ENCODE measurements around the gene FAM167B. TPM values are rescaled to one million over a fixed set of nuclear protein-coding genes. Genes with fewer than 3 reads are reported as not detected.
A peak's percentile ranks its signal among the peaks of the same experiment; 100 is the strongest.

The FAM167B gene
- total and polyA plus RNA-seq, 2 donors (not counting 1 experiment from before 2014, with no cell fraction given) = 1.1 to 5.4 TPM

GRCh38 chr1:32242341-32242851, 4.6 kb upstream of the FAM167B start:
- POLR2A ChIA-PET = interaction anchor here (0.7 to 4.3 kb wide), 6 partner anchors 9 to 119 kb away, joined by 3 to 53 read pairs (median 11); partner anchors contain the start of genes HDAC1, LCK and MARCKSL1
- H3K36me3 ChIP-seq (replicated peaks in 1 of 2; ENCODE audit: control extremely low read depth in 1 of 2, control insufficient read depth in 1 of 2, extremely low read depth in 1 of 2, insufficient read depth in 2 of 2, low read length in 1 of 2) = no peaks in the 10 kb centered on the region
- no peaks in the 10 kb centered on the region for H4K20me1 ChIP-seq (ENCODE audit: control insufficient read depth, insufficient read depth, low read length, poor library complexity, severe bottlenecking)
- H3K4me3 Mint-ChIP-seq = peak overlapping the region; percentile 95
- peaks cover 29 to 47% of the 10 kb centered on the region in 2 donors for H3K4me1 ChIP-seq (ENCODE audit: control insufficient read depth in 2 of 2, insufficient read depth in 2 of 2, low read length in 2 of 2)
- peak overlapping the region; percentile 85 for H3K27ac Mint-ChIP-seq
- intact Hi-C loops (cut with micrococcal nuclease) = loop anchor here (5.0 kb wide), 1 partner anchor 35 kb away; the partner anchor contains the start of genes DCDC2B and IQCC
- H3K27me3 ChIP-seq (replicated peaks in 1 of 4; ENCODE audit: control extremely low read depth in 1 of 4, control insufficient read depth in 3 of 4, insufficient read depth in 4 of 4, low read length in 3 of 4) = no peaks in the 10 kb centered on the region
- no peak overlapping the region for H2AFZ ChIP-seq (ENCODE audit: insufficient read depth, low read depth, low read length, poor library complexity, severe bottlenecking)
- H3K79me2 ChIP-seq (ENCODE audit: control insufficient read depth, insufficient read depth, low read length) = no peaks in the 10 kb centered on the region
- no peaks in the 10 kb centered on the region for H3K27me3 Mint-ChIP-seq
- peaks cover 34% of the 10 kb centered on the region for H3K4me1 Mint-ChIP-seq
- 100% methylated on average over 1 of the region's 7 CpGs for WGBS (ENCODE audit: insufficient coverage)
- no peak overlapping the region for H3K4me3 ChIP-seq (ENCODE audit: control extremely low read depth in 1 of 5, extremely low read depth in 1 of 5, insufficient read depth in 1 of 5, low read depth in 2 of 5, low read length in 4 of 5)
- TF ChIP-seq EZH2 (IDR thresholded peaks at IDR 0.05; ENCODE audit: borderline replicate concordance, insufficient read depth, low read depth, low read length, poor library complexity, severe bottlenecking) (no peak), CTCF (IDR thresholded peaks at IDR 0.05) (no peak)
- H3K4me2 ChIP-seq (replicated peaks; ENCODE audit: low read depth, low read length, poor library complexity, severe bottlenecking) = peak overlapping the region; percentile 52
- ATAC-seq (ENCODE audit: low read depth) = no peak
- peak; percentile 47 for DNase-seq
- no peaks in the 10 kb centered on the region for H3K9me3 ChIP-seq (ENCODE audit: control extremely low read depth in 1 of 3, control insufficient read depth in 2 of 3, insufficient read depth in 1 of 3, low read length in 2 of 3)
- no peak overlapping the region for H3K27ac ChIP-seq (ENCODE audit: low read length in 2 of 2)
- H3K9me3 Mint-ChIP-seq (ENCODE audit: insufficient read depth) = no peaks in the 10 kb centered on the region
- no peak overlapping the region for H3K9ac ChIP-seq (ENCODE audit: low read length)
- CTCF ChIA-PET = interaction anchor here (0.9 to 6.2 kb wide), 10 partner anchors 10 to 93 kb away, joined by 3 to 118 read pairs (median 10); partner anchors contain the start of genes HDAC1 and MARCKSL1

DNA sequence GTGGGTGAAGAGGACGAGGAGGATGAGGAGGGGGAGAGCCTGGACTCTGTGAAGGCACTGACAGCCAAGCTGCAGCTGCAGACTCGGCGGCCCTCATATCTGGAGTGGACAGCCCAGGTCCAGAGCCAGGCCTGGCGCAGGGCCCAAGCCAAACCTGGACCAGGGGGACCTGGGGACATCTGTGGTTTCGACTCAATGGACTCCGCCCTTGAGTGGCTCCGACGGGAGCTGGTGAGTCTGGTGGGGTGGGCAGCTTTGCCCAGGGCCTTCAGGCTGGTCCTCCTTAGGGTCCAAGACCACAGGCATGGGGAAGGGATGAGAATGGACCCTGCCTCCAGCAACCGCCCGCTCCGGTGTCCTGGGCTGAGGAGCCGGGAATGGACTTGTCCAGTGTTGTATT, 430 bp downstream of the FAM167B start:
- Histone ChIP-seq H2AFZ (ENCODE audit: insufficient read depth, low read depth, low read length, poor library complexity, severe bottlenecking) (no peak overlapping the region), H4K20me1 (ENCODE audit: control insufficient read depth, insufficient read depth, low read length, poor library complexity, severe bottlenecking) (no peaks in the 10 kb centered on the region), H3K27me3 (replicated peaks in 1 of 4; ENCODE audit: control extremely low read depth in 1 of 4, control insufficient read depth in 3 of 4, insufficient read depth in 4 of 4, low read length in 3 of 4) (no peaks in the 10 kb centered on the region), H3K9me3 (ENCODE audit: control extremely low read depth in 1 of 3, control insufficient read depth in 2 of 3, insufficient read depth in 1 of 3, low read length in 2 of 3) (no peaks in the 10 kb centered on the region), H3K79me2 (ENCODE audit: control insufficient read depth, insufficient read depth, low read length) (peaks cover 7% of the 10 kb centered on the region), H3K36me3 (replicated peaks in 1 of 2; ENCODE audit: control extremely low read depth in 1 of 2, control insufficient read depth in 1 of 2, extremely low read depth in 1 of 2, insufficient read depth in 2 of 2, low read length in 1 of 2) (no peaks in the 10 kb centered on the region), H3K27ac (ENCODE audit: low read length in 2 of 2) (no peak overlapping the region), H3K4me2 (replicated peaks; ENCODE audit: low read depth, low read length, poor library complexity, severe bottlenecking) (peak overlapping the region; percentile 82), H3K9ac (ENCODE audit: low read length) (no peak overlapping the region), H3K4me1 (ENCODE audit: control insufficient read depth in 2 of 2, insufficient read depth in 2 of 2, low read length in 2 of 2) (peaks cover 67 to 70% of the 10 kb centered on the region in 2 donors), H3K4me3 (ENCODE audit: control extremely low read depth in 1 of 5, extremely low read depth in 1 of 5, insufficient read depth in 1 of 5, low read depth in 2 of 5, low read length in 4 of 5) (no peak overlapping the region)
- TF ChIP-seq EZH2 (IDR thresholded peaks at IDR 0.05; ENCODE audit: borderline replicate concordance, insufficient read depth, low read depth, low read length, poor library complexity, severe bottlenecking) (no peak), CTCF (IDR thresholded peaks at IDR 0.05) (no peak)
- ChIA-PET POLR2A (interaction anchor here (1.3 to 4.7 kb wide), 2 partner anchors 37 to 89 kb away, joined by 8 to 19 read pairs; partner anchors contain the start of gene MARCKSL1), CTCF (interaction anchor here (1.1 to 6.3 kb wide), 18 partner anchors 8 to 283 kb away, joined by 3 to 84 read pairs (median 12); partner anchors contain the start of genes BSDC1, HDAC1, KPNA6 and MARCKSL1)
- DNase-seq (no peak), ATAC-seq (ENCODE audit: low read depth) (no peak)
- intact Hi-C loops (cut with micrococcal nuclease) = no loop called here
- Mint-ChIP-seq H3K4me3 (peak overlapping the region; percentile 68), H3K27ac (peak overlapping the region; percentile 84), H3K4me1 (peaks cover 61% of the 10 kb centered on the region), H3K9me3 (ENCODE audit: insufficient read depth) (no peaks in the 10 kb centered on the region), H3K27me3 (no peaks in the 10 kb centered on the region)
- 95% methylated on average over 11 of the region's 12 CpGs for WGBS (ENCODE audit: insufficient coverage)

Data from B cell (primary cell).